ENCODE data around the gene ZNF362.
A peak's percentile ranks its signal among the peaks of the same experiment; 100 is the strongest.

ZNF362 gene

DNA sequence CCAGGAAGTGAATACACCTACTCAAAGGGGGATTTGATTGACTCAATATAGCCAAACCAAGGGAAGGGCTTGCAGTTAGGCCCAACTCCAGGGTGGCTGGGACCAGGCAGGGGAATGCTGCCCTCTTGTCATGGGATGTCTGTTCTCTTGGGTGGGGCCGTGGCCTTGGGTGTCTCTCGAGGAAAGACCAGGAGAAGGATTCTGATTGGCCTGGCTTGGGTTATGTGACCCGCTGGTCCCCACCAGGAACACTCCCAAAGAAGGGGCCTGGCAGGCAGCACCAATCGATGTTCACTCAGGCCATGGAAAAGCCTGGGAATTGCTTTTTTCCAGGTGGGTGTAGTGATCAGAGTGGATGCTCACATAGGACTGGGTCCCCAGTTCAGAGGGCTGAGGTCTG, 10.1 kb upstream of the ZNF362 start:
- no peak for DNase-seq

DNA sequence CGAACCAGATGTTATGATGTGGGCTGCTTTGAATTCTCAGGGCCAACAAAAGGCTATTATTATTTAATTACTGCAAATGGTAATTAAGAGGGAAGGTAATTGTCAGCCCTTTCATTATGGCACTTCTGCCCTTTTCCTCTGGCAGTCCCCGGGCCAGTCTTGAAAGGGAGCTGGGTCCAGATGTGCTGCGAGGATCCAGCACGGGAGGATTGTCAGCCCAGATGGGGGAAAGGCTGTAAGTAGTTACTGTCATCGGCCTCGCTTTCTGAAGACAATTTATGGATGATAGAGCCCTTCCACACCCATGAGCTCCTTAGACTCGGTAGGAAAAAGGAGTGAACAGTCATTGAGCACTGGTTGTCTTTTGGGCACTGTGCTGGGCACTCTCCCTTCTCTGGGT, 8.7 kb upstream of the ZNF362 start:
- no peak for DNase-seq

DNA sequence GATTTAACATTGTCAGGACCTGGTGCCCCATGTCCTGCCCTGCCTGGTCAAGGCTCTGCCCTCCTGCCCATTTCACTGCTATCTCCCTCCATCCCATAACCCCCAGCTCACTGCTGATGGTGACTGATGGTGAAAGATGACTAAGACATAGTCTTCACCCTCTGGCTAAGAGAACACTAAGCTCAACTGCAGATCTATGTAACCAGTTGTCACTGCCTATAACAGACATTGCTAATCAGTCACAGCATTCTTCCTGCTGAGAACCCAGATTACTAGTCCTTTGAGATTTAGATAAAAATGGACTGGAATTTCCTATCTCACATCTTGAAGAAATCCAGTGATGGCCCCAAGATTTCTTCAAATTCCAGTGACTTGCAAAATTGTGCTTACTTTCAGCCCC, 8.0 kb upstream of the ZNF362 start:
- no peak for DNase-seq

DNA sequence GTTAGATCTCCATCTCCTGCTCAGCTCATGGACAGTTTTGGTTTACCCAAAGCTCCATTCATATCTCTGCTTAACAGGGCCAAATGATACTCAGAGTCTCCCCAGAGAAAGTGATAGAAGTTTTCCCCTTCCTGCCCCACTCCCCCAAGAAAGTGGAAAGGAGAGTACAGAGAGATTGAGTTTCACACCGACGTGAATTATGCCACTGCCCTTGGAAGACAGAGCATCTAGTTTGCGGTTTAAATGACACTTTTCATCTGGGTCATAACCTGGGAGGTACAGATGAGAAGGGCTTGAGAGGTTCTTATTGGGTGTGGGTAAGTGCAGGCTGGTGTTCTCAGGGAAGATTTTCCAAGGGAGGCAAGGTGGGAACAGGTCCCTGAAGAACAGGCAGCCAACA, 6.9 kb upstream of the ZNF362 start:
- no peak for DNase-seq

DNA sequence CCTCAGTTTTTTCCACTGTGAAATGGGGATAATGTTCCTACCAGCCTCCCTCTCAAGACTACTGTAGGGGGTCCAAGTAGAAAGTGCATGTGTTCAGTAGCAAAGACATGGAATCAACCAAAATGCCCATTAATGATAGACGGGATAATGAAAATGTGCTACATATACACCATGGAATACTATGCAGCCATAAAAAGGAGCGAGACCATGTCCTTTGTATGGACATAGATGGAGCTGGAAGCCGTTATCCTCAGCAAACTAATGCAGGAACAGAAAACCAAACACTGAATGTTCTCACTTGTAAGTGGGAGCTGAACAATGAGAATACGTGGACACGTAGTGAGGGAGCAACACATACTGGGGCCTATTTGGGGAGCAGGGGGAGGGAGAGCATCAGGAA, 6.1 kb upstream of the ZNF362 start:
- no peak for DNase-seq

DNA sequence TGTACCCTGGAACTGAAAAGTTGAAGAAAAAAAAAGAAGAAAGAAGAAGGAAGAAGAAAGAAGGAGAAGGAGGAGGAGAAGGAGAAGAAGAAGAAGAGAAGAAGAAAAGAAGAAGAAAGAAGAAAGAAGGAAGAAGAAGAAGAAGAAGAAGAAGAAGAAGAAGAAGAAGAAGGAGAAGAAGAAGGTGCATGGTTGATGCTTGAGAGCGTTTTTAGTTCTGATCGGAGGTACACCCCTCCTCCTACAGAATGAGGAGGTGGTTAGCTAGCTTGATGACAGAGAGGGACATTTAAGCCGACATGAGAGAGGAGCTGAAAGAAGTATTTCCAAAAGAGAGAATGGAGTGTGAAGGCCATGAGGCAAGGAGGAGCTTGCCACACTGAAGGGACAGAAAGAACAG, 5.6 kb upstream of the ZNF362 start:
- DNase-seq = no peak

DNA sequence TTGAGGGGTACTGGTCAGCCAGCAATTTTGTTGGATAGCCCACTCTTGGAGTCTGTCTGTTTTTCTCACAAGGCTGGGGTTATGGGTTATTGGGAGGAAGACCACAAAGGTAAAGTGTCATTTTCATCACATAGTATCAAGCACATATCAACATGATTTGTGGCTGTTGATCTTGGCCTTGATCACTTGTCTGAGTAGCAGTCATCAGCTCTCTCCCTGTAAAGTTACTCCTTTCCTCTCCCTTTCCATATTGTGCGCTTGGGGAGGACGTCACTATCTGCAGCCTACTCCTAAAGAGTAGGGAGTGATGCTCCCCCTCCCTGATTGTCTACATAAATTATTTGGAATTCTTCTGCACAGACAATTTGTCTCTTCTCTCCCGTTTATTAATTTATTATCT, 1.8 kb upstream of the ZNF362 start:
- no peak for DNase-seq

DNA sequence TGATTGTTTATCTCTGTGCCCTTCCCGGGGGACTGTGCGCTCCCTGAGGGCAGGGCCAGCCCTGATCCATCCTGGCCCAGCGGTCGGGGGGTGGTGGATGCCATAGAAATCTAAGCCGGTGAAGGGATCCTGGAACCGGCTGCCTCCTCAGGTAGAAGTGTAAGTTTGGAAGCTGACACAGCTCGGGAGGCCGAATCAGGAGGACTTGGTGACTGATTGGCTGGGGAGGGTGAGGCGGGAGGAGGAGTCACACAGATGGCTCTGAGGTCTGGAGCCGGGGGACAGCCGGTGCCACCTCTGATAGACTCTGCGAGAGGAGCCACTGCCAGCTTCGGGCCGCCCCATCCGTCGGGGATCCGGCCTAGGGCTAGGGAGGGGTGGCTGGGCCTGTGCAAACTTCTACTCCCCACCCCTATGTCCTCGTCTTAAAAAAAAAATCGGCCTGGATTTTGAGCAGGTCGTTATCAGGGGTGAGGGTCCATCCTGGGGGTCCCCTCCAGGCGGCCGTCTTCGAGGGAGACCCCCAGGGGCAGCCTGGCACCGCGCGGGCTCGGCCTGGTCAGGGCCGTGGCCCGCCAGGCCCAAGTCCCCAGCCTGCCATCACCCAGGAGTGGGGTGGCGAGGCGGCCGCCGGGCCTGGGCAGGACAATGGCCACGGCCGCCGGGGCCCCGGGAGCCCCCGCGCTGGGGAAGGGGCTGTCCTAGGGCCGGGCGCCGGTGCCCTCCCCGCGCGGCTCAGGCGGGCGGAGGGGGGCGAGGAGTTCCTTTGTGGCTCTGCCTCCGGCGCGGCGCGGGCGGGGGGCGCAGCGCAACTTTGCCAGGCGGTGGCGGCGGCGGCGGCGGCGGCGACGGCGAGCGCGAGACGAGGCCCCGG, 708 bp upstream of the ZNF362 start:
- peak; percentile 70 for DNase-seq

DNA sequence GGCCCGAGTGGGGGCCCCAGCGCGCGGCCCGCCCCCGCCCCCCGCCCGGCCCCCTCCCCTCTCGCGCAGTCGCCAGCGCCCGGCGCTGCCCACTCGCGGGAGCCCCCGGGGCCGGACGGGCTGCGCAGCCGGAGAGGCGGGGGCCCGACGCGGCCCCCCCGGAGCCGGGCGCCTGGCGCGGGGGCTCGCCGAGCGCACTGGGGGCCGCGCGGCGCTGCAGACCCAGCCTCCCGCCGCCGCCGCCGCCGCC, 146 bp upstream of the ZNF362 start:
- DNase-seq = no peak

DNA sequence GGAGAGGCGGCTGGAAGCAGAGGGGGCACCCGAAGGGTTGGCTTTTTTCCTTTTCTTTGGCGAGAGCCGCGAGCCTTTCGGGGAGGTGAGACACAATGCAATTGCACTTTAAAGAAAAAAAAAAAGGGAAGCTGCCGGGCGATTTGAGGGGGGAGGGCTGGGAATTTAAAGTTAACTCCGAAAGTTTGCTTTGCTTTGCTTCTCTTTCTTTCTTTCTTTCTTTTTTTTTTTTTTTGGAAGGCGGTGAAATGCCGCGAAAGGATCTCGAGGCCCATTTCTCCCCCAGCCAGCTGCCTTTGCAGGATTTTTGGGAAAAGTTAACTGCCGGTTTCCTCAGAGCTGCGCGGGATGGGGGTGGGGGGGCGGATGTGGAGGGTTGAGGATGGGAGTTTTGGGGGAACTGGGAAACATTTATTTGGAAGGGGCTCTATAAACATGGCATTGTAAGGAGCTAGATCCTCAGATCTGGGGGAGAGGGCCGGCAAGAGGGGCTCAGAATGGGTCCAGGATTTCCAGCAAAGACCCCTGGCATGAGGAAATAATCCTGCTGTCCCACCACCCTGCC, 997 bp downstream of the ZNF362 start:
- no peak for DNase-seq

DNA sequence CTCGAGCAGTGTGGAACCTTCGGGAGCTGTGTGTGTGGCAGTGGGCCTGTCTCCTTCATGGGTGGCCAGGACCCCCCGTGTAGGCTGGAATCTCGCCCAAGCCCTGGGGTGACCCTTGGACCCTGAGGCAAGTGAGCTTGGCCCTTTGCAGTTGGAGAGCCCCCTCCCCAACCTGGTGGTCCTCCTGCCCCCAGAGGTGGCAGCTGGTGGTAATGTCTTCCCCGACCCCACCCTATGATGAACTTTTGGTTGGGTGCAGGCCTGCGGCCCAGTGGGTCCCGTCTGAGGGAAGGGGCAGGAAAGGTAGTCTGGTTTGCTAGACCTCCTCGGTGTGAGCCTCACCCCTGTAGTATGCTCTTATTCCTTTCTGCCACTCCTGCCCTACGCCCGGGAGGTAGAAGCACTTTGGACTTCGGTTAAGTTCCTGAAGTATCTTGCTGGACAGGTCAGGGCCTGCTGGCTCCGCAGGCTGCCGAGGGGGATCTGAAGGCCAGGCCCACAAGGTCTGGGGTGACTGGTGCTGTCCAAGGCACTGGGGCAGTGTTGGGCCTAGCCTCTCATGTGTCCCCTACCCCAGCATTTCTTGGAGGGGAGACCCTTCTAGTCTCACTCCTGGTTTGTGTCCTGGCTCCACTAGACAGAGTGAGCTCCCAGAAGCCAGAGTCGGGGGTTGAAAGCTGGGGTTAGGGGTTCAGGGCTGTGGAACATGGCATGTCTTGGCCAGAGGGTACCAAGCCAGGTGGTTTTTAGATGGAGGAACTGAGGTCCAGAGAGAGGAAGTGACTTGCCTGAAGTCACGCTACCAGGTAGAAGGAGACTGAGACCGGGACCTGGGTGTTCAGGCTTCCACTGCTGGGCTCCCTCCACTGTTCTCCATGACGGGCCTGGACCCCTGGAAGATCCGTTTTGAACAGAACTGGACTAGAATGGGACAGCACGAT, 1.8 kb downstream of the ZNF362 start:
- DNase-seq = no peak

DNA sequence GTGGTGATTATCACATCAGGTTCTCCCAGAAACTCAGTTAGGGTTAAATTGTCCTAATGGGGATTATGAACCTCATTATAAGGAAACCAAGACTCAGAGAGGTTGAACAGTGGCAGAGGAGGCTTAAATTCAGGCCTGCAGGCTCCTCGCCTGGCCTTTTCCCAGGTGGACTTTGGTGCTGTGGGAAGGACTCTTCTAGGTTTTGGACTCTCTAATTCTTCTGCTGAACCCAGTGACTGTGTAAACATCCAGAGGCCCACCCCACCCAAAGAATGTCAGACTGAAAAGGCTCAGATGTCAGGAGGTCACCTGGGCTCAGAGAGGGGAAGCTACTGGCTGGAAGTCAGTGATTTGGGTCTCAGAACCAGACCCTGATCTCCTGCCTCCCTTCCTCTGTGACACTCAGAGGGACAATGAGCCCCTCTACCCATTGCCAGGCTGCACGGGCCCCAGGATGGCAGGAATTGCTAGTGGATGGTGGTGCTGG, 2.5 kb downstream of the ZNF362 start:
- no peak for DNase-seq

DNA sequence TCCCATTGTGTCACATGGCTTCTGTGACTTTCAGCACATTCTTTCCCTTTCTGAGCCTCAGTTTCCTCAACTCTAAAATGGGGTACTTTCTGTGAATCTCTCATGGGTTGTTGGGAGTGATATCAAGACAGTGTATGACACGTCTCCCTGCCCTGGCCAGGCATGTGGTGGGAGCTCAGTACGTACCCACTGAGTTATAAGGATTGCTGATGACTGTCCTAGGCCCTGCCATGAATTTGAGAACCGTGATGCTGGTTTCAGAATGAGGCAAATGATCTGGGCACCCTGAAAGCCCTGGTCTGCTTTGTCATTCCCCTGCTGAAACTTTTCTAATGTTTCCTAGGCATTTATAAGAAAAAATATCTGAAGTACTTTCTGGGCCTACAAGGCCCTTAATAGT, 3.6 kb downstream of the ZNF362 start:
- DNase-seq = no peak

DNA sequence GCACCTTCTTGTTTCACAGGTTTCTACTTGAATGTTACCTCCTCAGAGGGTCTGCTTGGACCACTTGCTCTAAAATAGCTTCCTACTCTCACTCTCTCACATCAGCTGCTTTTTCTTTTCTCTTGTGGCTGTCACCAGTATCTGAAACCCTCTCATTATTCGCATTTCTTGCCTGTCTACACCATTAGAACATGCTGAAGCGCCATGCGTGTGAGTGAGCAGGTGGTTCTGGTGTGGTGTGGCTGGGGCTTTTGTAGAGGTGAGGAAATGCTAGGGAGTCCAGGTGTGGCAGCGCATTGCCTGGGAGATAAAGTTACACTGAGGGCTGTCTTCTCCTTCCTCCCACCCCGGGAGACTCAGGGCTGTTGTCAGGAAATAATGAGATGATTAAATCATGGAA, 4.1 kb downstream of the ZNF362 start:
- no peak for DNase-seq

DNA sequence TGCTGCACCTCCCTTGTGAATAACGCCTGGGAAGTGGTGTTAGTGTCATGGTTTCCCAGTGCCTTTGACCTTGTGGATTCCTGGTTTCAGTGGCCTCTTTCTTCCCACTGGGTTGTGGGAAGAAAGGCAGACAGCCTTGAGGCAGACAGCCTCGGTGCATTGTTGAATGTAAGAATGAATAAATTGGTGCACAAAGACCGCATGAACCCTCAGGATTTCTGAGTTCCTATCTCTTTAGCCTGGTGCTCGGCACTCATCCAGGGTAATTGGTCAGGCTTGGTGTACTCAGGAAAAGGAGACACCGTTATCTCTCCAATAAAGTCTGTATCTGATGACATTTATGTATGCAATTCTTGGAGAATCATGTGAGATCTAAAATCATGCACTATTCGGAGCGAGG, 5.1 kb downstream of the ZNF362 start:
- DNase-seq = no peak

DNA sequence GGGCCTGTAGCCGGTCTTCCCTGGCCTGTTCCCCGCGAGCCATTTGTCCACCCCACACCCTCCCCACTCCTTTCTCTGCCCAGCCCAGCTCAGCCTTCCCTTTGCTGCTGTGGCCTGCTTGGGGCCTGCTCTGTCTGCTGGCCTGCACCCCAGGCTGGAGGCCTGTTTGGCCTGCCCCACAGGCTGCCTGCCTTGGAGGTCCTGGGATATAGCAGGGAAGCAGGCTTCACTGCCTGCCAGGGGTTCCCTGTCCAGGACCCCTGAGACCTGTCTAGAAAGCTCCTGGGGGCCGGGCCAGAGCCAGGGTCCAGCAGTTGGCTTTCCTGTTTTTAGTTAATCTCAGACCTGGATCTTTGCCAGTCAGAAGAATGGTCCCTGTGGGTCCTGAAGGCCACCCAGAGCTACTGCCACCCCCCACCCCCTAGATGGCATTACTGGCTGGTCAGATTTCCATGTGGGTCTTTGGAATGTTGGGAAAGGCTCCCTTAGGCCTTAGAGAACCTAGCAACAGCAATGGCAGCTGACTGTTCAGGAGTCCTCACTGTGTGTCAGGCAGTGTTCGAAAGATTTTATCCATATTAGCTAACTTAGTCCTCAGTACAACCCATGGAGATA, 7.7 kb downstream of the ZNF362 start:
- DNase-seq = no peak

DNA sequence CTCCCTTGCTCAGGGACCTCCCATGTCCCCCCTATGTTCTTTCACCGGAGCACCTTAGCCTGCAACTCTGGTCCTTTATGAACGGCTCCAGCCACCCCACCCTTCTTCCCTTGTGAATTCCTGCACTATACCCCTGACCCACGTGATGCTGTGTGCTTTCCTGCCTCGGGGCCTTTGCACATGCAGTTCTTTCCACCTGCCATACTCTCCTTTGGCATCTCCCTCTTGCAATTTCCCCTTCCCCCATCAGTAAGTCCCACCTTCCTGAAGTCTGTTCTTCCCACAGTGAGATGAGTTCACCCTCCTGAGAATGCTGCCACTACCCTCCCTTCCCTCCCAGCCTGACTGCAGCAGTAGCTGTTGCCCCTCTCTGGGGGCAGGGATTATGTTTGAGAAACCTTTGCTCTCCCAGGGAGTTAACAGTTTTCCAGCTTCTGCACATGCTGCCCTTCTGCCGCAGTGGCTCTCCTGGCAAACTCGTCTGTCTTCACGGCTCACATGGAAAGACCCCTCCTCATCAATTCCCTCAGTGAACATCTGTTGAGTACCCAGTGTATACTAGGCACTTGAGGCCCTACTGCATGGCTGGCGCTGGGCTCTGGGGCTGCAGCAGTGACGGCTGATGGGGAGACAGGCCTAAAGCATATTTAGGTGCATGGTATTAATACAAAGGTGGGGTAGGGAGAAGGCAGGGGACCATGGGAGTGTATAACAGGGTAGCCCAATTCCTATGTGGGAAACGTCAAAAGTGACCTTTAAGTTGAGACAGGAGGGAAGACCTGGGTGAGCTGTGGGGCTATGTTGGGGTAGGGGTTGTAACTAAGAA, 9.7 kb downstream of the ZNF362 start:
- no peak for DNase-seq

DNA sequence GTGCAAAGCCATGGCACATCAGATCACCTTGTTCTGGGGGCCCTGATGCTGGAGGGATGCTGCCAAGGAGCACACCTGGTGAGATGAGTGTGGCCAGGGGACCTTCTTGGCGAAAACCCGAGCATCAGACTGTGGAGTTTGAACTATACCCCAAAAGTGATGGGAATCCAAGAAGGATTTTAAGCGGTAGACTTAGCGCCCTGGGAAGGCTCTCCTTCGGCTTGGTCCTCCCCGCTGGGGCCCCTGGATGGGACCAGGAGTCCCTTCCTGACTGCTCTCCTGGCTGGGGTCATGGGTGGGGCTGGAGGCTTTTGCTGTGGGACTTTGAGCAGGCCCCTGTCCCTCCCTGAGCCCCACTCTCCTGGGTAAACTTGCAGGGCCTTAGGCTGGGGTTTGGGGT, 10.5 kb downstream of the ZNF362 start:
- no peak for DNase-seq

DNA sequence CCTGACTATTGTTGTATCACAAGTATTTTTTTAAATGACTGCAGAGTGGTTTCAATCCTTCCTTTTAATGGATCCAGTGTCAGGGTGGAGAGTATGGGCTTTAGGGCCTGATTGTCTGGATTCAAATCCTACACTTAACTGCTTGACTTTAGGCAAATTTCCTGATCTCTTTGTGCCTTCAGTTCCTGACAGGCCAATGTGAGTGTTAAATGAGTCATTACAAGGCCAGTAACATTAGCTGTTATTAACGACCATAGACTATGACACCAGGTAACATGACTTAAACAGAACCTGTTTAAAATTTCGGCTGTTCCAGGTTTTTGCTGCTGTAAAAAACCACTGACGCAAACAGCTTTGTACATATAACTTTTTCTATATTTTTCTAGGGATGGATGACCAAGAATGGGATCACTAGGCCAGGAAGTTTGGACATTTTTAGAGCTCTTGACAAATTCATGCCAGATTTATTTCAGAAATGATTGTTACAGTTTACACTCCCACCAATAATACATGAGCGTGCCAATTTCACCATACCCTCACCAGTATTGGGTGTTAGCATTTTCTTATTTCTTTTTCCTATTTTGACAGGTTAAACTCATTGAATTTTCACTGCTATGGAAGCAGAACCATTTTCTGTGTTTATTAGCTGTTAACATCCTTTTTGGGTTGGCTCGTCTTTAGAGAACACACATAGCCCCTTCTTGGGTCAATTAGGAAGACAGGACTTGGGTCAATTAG, 11.3 kb downstream of the ZNF362 start:
- DNase-seq = no peak

DNA sequence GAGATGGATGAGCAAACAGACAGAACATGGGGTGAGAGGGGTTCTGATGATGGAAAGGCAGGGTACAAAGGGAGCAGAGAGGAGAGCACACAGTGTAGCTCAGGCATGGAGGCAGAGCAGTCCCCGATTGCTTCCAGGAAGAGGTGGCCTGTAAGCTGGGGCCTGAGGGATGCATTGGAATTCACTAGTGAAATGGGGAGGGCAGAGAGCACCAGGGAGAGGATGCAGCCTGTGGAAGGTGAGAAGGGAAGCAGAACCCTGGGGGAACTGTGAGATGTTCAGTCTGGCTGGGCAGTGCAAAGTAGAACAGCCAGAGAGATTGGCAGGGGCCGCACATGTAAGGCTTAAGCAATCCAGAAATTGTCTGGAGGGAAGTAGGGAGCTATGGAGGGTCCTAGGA, 12.2 kb downstream of the ZNF362 start:
- no peak for DNase-seq

DNA sequence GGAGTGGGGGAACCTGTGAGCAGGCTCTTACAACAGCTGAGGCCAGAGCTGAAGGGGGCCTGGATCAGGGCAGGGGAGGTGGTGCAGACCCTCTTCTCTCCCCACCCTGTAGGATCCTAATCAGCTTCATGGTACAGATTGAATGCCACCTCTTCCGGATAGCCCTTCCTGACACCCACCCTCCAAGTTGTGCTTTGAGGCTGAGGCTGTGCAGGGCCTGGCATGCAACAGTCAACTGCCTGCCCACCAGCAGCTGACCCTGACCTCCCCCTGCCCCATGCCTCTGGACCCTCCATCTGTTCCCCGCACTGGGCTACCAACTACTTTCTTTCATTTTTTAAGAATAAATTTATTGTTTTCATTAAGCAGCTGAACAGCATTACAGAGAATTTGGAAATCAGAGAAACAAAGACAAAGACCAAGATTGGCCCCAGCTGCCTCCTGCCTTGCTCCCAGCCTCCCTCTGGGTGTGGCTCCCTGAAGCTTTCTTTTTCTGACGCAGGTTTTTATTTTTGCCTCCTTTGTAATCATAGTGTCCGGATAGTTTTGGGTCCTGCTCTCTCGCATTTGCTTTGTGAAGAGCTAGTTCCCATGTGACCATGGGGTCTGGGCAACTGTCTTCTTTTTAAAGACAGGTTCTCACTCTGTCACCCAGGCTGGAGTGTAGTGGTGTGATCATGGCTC, 12.8 kb downstream of the ZNF362 start:
- no peak for DNase-seq

Data from NCI-H748 treated with DMSO at 0.1 percent for 48 hours (cell line).